PFSK-1 (cell line): ENCODE results near the gene PARVB.

Experiments used
- FOXP2 ChIP-seq: optimal IDR thresholded peaks from 2 replicates; pipeline ENCODE3; 2011; ENCODE audit warnings: borderline replicate concordance, control low read depth, inconsistent platforms; ENCODE audit not compliant: insufficient read depth; ENCODE audit errors: extremely low read length, extremely low read depth
- POLR2AphosphoS5 ChIP-seq: IDR thresholded peaks from 2 replicates; pipeline ENCODE4 v1.6.1; 2012; ENCODE audit warnings: low read depth, mild to moderate bottlenecking, control low read depth, low read length, moderate library complexity
- REST ChIP-seq, 2 experiments: IDR thresholded peaks; 2 replicates each; pipeline versions ENCODE4 v1.6.1 to v1.8.0; 2011 to 2012; ENCODE audit warnings: low read depth in 2 of 2, low read length in 2 of 2, control low read depth in 1 of 2, inconsistent platforms in 1 of 2, mild to moderate bottlenecking in 1 of 2, moderate library complexity in 1 of 2; ENCODE audit not compliant: insufficient read depth in 1 of 2
- SIN3A ChIP-seq: IDR thresholded peaks from 2 replicates; pipeline ENCODE4 v1.6.1; 2012; ENCODE audit warnings: mild to moderate bottlenecking, low read length, moderate library complexity, borderline replicate concordance; ENCODE audit not compliant: insufficient read depth
- TAF1 ChIP-seq: IDR thresholded peaks from 2 replicates; pipeline ENCODE4 v1.6.1; 2012; ENCODE audit warnings: low read length, control low read depth, borderline replicate concordance; ENCODE audit not compliant: insufficient read depth

The PARVB gene

GRCh38 chr22:44214764-44215163, 190.7 kb downstream of the PARVB start:
- TF ChIP-seq REST (IDR thresholded peaks at IDR 0.05; ENCODE audit: insufficient read depth in 1 of 2, low read depth in 2 of 2, low read length in 2 of 2) (no peak), TAF1 (no peak), SIN3A (no peak), FOXP2 (no peak), POLR2AphosphoS5 (no peak)

DNA sequence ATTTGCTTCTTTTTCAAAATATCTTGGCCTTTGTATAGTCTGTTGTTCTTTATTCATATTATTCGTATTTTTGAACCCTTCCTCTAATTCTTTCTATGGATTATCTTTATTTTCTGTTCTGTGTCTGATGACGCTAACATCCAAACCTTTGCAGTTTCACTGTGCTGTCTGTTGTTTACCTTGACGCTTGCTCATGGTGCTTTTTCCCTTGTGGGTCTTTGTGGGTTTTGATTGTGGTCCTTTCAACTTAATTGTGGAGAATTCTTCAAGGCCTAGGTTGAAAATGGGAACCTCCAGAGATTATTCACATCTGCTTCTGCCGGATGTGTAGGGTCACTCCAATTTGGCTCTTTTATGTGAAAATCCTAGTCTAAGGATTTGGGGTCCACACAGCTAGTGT, 191.2 kb downstream of the PARVB start:
- TF ChIP-seq SIN3A = no peak
- TF ChIP-seq POLR2AphosphoS5 = no peak
- no peak for TF ChIP-seq FOXP2
- TF ChIP-seq TAF1 = no peak
- no peak for TF ChIP-seq REST (IDR thresholded peaks at IDR 0.05; ENCODE audit: insufficient read depth in 1 of 2, low read depth in 2 of 2, low read length in 2 of 2)

- TF ChIP-seq TAF1 (no peak), REST (IDR thresholded peaks at IDR 0.05; ENCODE audit: insufficient read depth in 1 of 2, low read depth in 2 of 2, low read length in 2 of 2) (no peak), FOXP2 (no peak), POLR2AphosphoS5 (no peak), SIN3A (no peak)
Measured at GRCh38 chr22:44217346-44217745, 193.2 kb downstream of the PARVB start.

DNA sequence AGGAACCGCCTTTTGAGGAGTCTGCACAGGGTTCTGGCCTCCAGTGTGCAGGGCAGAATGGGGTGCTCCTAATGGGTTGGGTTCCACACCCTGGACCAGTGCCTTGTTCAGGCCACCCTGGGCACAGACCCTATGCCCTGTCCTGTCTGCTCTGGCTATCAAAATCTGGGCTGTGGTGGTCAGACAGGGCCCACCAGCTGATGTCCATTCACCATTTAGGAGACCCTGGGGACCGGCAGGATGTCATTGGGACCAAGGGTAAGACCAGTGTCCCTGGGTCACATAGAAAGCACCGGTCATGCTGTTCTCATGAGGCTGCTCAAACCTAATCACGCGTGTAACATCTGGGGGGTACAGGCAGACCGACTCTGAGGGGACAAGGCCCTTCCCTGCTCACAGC, 194.0 kb downstream of the PARVB start:
- TF ChIP-seq REST (IDR thresholded peaks at IDR 0.05; ENCODE audit: insufficient read depth in 1 of 2, low read depth in 2 of 2, low read length in 2 of 2) = no peak
- TF ChIP-seq FOXP2 = no peak
- TF ChIP-seq SIN3A = no peak
- TF ChIP-seq TAF1 = no peak
- TF ChIP-seq POLR2AphosphoS5 = no peak
